Raji (cell line): ENCODE data around the gene VEPH1.

Experiments used
- POLR2A ChIP-seq: IDR thresholded peaks from 2 replicates; pipeline ENCODE4 v1.6.1; 2011; ENCODE audit warnings: low read depth, low read length, control low read depth; ENCODE audit not compliant: insufficient read depth

The VEPH1 gene

GRCh38 chr3:157268026-157268425 lies 235.2 kb downstream of the VEPH1 start:
- TF ChIP-seq POLR2A: no peak

DNA sequence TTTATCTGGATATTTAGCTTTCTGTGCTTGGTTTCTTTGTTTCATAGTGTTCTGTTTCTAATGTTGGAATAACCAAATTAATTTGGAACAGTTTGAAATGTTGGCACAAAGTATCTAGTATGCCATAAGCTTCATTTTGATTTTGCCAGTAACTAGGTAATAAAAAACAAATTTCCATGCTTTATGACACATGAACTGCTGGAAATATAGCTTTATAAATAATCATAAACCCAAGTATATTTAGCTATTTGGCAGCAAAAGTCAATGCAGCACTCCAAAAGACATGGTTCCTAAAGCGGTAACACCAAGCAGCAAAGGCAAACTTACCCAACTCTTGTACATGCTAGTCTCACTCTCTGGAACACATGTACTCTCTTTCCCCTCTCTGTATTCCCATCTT lies 237.3 kb downstream of the VEPH1 start:
- no peak for TF ChIP-seq POLR2A

DNA sequence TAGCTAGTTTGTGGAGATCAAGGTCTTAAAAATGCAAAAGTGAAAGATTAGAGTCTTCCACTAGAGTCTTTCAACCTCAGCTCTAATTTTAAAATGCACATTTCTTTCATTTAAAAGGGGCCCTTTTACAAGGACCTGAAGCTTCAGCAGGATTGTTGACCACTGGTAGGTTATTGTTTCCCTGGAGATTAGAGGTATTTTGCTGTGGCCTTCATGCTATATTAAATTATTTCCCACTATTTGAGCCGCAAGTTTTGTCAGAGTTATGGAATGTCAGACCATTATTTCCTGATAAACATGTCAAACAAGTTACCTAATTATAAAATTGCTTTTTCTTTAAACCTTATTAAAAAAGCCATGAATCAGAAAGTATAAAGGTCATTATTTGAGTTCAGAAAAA lies 240.2 kb downstream of the VEPH1 start:
- no peak for TF ChIP-seq POLR2A

GRCh38 chr3:157261000-157261399 lies 242.2 kb downstream of the VEPH1 start:
- no peak for TF ChIP-seq POLR2A

DNA sequence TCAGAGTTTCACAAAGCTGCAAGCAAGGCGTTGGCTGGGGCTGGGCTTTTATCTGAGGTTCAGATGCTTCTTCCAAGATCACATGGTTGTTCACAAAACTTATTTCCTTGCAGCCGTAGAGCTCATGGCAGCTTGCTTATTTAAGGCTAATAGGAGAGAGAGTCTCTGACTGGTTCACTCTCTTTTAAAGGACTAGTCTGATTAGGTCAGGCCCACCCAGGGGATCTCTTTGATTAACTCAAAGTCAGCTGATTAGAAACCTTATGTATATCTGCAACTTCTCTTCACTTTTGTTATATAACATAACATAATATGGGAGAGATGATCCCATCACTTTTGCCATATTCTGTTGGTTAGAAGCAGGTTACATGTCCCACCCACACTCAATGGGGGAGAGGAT lies 243.4 kb downstream of the VEPH1 start:
- TF ChIP-seq POLR2A: no peak

DNA sequence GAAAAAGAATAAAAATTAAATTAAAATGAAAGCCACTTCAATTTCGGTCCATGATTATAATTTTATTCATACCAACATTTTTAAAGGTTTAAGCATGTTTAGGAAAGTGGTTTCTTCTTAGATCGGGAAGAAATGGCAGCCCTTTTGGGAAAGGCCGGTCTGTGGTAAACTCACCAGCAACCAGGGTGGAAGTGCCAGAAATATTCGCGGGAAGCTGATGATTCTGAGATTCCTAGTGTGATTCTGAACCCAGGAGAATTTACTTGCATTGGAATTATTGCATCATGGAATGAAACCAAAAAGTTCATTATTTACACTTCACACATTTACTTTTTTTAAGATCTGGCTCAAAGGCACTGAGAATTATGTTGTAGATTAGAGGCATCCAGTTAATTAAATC lies 246.1 kb downstream of the VEPH1 start:
- no peak for TF ChIP-seq POLR2A

- TF ChIP-seq POLR2A: no peak
Observed at GRCh38 chr3:157255797-157256196, 247.4 kb downstream of the VEPH1 start.

DNA sequence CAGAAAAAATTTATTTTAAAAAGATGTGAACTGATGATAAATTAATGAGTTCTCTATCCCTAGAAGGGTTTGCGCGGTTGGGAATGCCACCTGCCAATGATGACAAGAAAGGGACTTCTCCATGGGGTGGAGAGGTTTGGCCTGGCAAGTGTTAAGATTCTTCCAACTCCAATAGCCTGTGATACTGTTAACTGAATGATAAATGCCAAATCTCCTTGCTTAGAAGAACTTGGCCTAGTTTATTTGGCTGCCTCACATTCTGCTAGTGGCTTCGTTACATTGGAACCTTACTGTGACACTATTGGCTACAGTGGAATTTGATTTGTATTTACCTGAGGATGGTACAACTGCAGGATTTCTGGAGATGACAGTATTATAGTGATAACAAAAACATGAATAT lies 251.5 kb downstream of the VEPH1 start:
- TF ChIP-seq POLR2A: no peak

DNA sequence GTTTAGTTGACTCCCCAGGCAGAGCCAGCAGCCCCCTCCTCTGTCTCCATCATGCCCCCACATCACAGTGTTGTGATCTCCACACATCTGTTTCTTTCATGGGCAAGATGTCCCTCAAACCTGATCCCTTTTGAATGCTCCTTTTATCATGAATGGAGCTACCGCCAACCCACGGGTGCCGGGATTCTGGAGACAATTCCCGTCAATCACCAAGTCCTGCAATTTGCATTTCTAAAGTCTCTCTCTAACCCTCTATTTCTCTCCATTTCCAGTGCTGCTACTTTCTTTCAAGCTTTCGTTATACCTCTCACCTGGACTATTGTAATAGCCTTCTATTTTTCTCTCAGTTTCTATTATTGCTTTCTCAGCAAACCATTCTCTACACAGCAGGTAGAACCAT lies 253.6 kb downstream of the VEPH1 start:
- TF ChIP-seq POLR2A: no peak

GRCh38 chr3:157248590-157249422 lies 254.4 kb downstream of the VEPH1 start:
- TF ChIP-seq POLR2A: no peak

DNA sequence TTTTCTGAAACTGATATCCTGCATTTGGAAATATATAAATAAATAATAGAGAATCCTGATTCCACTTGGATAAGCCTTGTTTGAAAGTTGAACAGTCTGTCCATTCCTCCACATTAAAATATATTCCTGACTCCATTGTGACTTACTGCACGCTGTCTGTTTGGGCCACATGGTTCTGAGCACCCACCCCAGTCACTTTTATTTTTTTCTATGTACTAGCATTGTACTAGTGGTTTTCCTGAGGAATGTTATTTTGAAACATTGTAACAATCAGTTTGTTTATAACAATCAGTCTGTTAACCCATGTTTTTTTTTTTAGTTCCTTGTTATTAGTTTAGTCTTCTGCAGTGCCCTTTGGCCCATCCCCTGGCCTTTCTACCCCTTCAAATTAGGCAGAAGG lies 255.8 kb downstream of the VEPH1 start:
- no peak for TF ChIP-seq POLR2A

GRCh38 chr3:157242836-157243235 lies 260.4 kb downstream of the VEPH1 start:
- TF ChIP-seq POLR2A: no peak

- no peak for TF ChIP-seq POLR2A
Observed at GRCh38 chr3:157241599-157241998, 261.6 kb downstream of the VEPH1 start.

GRCh38 chr3:157240408-157240807 lies 262.8 kb downstream of the VEPH1 start:
- TF ChIP-seq POLR2A: no peak

DNA sequence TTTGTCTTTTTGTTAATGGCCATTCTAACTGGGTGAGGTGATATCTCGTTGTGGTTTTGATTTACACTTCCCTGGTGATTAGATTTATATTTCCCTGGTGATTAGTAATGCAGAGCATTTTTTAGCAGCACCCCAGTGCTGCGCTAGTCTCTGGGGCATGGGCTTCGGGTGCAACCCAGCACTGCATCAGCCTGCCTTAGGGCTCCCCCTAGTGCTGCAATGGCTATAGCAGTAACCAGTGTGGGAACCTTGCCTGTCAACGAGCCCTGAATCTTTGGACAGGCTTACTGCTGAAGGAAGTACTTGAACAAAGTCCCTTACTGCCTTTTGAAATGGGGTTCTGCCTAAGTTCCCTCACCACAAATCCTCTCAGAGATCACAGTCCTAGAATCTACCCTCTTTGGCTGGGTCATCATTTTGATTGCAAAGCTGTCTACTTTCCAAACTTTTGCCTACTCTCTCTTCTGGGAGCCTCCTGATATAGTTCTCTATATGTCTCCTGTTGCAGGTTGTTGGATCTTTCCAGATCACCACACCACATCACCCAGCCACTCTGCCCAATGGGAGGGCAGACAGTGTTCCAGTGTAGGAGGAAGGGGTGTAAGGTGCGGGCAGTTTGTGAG lies 264.0 kb downstream of the VEPH1 start:
- no peak for TF ChIP-seq POLR2A

DNA sequence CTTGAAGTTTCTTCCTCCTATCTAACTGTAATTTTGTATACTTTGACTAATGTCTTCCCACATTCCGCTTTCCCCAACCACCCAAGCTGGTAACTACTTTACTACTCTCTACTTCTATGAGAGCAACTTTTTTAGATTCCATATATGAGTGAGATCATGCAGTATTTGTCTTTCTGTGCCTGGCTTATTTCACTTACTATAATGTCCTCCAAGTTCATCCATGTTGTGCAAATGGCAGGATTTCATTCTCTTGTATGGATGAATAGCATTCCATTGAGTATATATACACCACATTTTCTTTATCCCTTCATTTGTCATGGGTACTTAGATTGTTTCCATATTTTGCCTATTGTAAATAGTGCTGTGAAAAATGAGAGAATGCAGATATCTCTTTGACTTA lies 264.8 kb downstream of the VEPH1 start:
- no peak for TF ChIP-seq POLR2A

- no peak for TF ChIP-seq POLR2A
Observed at GRCh38 chr3:157237886-157238285, 265.3 kb downstream of the VEPH1 start.

GRCh38 chr3:157235291-157235690 lies 267.9 kb downstream of the VEPH1 start:
- no peak for TF ChIP-seq POLR2A

DNA sequence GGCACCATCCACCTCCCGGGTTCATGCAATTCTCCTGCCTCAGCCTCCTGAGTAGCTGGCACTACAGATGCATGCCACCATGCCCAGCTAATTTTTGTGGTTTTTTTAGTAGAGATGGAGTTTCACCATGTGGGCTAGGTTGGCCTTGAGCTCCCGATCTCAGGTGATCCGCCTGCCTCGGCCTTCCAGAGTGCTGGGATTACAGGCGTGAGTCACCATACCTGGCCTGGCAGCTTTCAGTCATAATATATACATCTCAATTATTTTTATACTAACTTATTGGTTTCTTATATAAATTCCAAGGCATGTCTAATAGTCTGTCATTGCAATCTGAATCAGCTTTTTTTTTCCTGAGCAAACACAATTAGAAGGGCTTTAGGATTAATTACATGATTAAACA lies 269.3 kb downstream of the VEPH1 start:
- no peak for TF ChIP-seq POLR2A
